GM18909 (cell line): ENCODE data around the gene TACC3.
"Not testable (repeated sequence)": the region's sequence is repeated elsewhere in the genome, so short reads cannot be mapped to it uniquely, and the experiment has no call there.

ENCODE experiments used
- ATAC-seq: cut with Tn5 transposase; IDR thresholded peaks from one replicate; pipeline ENCODE4 v1.9.1; 2021; ENCODE audit warnings: mild to moderate bottlenecking; ENCODE audit not compliant: unreplicated experiment, poor library complexity

The TACC3 gene

DNA sequence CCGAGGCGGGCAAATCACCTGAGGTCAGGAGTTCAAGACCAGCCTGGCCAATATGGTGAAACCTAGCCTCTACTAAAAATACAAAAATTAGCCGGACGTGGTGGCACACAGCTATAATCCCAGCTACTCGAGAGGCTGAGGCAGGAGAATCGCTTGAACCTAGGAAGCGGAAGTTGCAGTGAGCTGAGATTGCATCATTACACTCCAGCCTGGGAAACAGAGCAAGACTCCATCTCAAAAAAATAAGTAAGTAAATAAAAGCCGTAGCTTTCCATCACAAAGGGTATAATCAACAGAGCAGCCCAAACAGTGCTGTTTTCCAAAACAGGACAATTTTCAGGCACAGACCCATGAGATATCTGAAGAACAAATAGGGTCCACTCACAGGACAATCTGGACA is 19.6 kb upstream of the TACC3 start:
- ATAC-seq, result not testable (repeated sequence)

DNA sequence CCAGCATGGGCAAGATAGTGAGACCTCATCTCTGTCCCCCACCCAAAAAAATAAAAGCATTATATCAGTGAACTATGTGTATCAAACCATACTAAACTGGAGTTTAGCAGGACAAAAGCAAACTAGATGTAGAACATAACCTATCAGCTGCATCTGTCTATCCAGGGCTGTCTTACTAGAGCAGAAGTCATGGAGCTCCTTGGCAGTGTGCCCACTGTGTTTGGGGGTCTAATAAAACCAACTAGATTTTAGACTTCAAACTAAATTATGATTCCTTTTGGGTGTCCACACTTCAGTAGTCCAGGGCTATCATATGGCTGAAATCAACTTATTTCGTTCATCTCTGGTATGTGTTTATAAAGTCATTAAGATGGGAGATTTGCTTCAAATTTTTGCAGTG is 17.5 kb upstream of the TACC3 start:
- ATAC-seq, result no peak

DNA sequence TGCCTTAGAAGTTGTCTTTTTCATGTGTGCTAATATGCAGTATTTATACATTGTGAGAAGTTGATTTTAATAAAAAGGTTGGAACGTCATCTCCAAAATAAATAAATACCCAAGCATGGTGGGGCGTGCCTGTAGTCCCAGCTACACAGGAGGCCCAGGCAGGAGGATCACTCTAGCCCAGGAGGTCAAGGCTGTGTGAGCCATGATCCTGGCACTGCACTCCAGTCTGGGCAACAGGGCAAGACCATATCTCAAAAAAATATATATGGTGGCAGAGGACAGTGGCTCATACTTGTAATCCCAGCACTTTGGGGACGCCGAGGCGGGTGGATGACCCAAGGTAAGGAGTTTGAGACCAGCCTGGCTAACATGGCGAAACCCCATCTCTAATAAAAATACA is 15.6 kb upstream of the TACC3 start:
- ATAC-seq, result no peak

DNA sequence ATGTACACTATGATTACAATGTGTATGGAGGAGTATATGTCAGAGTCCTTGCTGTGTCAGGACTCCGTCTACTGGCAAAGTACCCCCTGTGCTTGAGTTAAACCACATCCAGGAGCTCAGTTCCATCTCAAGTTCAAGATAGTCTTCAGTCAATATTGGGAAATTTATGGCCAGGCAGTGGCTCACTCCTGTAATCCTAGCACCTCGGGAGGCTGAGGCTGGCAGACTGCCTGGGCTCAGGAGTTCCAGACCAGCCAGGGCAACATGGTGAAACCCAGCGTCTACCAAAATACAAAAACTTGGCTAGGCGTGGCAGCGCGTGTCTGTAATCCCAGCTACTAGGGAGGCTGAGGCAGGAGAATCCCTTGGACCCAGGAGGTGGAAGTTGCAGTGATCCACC is 15.0 kb upstream of the TACC3 start:
- no peak for ATAC-seq

DNA sequence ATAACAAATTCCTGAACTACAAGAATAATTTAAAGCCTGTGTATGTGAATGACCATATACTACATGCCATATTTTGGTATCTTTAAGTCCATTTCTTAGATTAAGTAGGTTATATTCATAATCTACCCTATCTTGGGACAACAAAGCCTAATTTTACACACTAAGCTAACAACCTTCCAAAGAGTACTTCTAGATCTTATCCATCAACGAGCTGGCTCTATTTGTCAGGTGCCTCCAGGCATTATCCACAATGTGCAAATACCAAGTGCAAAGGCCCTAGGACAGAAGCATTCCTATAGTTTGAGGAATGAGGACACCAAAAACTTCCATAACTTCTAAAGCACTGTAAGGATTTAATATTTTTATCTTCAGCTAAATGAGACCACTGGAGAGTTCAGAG is 12.7 kb upstream of the TACC3 start:
- ATAC-seq, result no peak

DNA sequence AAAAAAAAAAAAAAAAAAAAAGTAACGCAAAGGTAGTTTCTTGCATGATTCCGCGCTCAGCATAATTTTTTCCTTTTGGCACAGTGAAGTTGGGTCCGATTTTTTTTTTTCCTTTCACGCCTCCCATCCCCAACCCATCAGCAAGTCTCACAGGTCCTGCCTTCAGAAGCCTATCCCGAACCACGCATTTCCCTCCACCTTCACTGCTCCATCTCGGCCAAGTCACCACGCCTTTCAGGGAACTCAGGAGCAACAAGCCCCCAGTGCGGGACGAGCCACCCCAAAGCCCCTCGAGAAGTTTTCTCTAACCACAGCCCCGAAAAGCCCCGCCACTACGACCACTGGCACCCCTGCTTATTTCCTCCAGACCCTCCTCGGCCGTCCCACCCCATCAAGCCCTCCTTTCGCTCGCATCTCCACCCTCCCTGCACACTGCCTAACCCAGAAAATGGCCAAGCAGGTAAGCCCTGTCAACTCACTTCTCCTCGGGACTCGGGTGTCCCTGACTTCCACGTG is 10.2 kb upstream of the TACC3 start:
- ATAC-seq, result no peak

DNA sequence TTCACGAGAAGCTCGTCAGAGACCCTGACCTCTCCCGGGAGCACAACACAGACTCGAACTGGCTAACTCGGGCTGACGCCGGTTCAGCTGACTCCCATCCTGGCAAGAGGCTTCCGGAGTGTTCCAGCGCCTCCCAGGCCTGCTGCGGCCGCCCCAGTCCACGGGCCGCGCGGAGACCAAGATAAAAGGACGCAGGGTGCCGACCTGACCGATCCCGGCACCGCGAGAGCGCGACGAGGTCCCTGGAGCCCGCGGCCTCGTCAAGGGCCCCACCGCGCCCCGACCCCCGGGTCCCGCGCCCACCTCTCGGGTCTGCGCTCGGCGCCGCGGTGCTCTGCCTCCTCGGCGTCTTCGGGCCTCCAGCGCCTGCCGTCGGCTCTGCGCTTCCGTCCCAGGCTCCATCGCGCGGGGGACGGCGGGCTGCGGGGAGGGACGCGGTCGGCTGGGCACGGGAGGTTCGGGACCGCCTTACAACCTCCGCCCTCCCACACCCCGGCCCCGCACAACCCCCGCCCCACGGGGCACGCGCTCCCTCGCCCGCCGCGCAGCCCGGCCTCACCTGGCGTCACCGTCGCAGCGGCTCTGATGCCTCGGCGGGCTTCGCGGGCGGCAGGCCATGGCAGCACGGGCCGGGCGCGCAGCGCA is 9.6 kb upstream of the TACC3 start:
- ATAC-seq, result peak; percentile 14

DNA sequence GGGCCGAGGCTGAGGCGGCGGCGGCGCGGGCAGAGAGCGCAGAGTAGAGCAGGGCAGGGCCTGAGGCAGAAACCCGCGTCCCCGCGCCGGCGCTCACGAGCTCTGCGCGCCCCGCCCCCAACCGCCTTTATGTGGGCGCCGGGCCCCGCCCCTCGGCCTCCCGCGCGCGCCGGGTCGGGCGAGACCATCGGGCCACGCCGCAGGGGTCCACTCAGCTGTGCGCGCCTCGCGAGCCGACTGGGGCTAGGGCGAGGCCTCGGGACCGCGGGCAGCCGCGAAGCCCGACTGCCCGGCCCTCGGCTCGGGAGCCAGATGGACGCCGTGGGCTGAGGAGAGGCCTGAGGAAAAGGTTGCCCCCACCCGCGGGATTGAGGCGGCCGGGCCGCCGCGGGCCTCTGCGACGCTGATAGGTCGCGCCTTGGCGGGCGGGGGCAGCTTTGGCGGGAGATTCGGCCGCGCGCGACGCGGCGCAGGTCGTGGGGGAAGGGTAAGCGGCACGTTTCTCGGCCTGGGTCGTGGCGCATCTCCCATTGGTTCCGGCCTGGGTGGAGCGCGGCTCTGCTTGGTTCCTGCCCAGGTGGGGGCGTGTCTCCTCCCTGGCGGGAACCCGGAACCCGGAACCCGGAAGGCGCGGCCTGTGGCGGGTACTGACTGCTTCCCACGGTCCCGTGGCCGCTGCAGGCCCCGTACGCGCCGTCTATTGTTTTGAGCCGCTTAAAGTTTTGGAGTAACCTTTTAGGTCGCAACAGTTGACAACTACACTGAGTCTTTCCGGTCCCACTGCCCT is 8.9 kb upstream of the TACC3 start, which contains the start of gene SLBP:
SLBP (minus strand) TSS at position 104 of the 787 bp plus-strand sequence. CDS start 131 bp downstream, outside the sequence.
- ATAC-seq, result peak; percentile 78

DNA sequence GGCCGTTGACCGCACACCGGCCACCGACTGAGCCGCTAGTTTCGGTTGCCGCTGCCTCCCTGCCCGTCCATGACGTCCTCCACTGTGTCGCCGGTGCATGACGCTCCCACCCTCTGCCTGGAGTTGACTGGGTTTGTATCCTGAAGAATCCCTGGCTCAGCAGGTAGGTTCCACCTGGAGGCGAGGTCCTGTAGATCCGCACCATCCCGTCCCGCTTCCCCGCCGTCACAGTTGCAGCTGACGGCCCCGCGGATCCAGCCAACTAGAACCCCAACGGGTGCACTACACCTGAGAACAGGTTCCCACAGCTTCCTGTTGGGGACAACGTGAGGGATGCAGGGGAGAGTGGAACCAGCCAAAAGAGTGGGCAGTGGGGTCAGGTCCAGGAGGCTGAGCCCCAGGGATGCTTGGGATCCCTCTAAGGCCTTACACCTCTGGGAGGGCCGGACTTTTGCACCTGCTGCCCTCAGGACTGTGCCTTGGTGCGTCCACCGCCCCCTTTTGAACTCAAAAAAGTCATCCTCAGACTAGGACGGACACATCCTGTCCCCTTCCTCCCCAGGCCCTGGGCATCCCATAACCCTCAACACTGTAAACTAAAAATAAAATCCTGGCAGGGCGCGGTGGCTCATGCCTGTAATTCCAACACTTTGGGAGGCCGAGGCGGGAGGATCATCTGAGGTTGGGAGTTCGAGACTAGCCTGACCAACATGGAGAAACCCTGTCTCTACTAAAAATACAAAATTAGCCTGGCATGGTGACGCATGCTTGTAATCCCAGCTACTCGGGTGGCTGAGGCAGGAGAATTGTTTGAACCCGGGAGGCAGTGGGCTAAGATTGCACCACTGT is 8.1 kb upstream of the TACC3 start:
- ATAC-seq, result no peak

DNA sequence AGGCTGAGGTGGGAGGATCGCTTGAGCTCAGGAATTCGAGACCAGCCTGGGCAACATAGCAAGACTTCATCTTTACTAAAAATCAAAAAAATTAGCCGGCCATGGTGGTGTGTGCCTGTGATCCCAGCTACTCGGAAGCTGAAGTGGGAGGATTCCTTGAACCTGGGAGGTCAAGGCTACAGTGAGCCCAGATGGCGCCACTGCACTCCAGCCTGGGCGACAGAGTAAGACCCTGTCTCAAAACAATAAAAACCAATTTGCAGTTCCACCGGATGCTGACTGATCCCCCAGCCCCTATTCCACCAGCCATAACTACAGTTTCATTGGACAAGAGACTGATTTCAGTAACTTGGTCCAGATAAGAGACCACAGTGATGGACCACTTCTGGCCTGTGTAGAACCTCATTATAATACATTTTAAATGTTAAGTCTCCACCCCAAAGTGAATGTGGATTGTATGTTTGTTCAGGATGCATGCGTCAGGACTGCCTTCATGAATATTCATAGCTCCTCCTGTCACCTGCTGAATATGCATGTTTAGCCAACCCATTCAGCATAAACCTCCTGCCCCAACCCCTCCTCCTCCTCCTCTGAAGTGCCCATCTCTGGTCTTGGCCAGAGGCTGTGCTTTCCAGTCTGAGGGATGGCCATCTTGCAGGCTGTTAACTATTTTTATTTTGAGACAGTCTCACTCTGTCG is 6.9 kb upstream of the TACC3 start:
- ATAC-seq, result no peak

DNA sequence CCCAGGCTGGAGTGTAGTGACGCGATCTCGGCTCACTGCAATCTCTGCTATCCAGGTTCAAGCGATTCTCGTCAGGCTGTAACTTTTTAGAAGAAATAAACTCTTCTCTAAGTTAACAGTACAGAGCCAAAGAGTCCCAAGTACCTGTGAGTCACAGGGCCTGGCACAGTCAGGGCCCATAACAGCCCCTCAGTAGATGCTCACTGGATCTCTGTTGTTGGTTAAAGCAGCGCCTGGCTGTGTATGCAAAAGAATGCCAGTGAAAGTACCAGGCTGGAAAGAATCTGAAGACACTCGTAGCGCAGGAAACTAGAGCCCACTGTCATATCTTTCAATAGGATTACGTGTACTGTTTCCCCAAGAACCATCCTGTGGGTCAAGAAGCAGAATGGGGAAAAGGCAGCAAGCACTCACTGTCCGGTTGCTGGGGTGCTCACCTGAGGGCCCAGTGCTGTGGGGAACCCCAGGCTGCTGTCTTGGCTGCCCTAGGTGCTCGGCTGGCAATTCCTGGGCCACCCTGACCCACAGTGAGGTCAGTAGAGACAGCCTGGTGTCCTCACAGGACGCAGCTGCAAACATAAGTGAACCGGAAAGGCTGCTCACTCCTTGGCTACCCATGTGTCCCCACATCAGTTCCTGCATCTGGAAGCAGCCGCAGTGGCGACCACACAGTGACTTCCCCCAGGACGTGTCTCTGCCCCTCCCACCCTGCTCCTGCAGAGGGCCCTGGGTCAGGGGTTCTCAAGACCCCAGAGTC is 6.1 kb upstream of the TACC3 start:
- ATAC-seq, result no peak

DNA sequence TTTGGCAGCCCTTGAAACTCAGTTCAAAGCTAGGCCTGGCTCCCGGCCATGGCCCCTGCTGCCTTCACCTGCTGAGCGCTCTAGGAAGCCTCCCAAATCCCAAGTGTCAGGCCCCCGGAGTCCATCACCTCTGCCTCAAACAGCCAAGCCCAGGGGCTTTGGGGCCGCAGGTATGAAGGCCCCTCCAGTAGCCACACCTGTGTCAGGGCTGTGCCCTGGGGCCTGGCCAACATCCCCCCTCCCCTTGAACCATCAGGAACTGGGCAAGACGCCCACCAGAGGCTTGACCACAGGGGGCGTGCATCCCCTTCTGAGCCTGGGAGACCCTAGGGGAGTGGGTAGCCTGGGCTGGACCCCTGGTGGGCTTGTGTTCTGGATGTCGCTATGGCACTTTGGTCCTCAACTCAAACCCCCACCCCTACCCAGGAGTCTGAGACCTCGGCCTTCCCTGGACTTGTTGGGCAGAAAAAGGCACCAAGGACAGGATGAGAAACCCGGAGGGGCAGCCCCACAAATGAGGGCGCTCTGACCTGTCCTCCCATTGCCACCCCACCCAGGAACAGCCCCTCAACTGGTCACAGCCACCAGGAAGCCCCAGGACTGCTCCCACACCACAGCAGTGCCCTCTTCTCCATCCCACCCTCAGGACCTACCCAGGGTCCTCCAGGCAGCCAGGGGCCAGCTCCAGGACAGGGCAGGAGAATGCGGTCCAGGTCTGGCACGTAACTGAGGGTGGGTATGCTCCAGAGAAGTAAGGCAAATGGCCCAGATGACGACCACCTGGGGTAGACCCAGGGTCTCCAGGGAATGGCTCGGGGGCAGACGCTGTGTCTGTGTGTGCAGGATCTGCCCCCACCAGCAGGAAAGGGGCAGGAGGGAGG is 5.0 kb upstream of the TACC3 start:
- ATAC-seq, result no peak

DNA sequence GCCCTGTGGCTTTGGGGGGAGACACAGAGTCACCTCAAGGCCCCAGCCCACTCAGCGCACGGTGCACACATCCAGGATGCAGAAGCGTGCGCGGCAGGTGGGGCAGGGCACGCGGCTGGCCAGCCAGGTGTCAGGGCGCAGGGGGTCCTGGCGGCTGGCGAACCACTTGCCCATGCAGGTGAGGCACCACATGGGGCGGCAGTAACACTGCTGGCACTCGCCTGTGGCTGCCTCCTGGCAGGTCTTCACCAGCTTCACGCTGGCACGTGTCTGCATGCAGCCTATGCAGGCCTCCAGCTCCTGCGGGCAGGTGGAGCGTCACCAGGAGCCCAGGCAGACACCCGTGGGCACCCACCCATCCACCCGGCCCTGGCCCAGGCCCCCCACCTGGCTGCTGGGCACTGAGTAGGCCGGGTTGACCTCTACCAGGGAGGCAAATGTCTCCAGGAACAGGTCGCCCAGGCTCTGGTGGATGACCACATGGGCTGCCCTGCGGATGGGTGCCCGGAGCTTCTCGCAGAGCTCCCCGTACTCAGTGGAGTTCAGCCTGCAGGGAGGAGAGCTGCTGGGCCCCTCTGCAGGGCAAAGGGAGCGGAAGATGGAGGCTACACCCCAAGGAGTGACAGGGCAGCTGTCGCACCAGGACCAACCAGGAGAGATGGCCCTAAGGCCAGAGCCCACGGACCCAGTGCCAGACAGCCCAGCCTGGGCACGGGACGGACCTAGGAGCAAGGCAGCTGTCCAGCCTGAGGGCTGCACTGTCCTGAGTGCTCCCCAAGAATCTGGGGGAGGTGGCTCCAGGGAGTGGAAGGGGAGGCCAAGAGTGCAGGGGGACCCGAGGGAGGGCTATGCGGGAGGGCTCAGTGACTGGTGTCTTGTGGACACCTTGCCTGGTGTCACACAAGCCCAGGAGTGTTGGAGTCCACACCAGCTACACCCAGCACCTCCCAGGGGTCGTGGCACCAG is 3.9 kb upstream of the TACC3 start:
- ATAC-seq, result no peak

DNA sequence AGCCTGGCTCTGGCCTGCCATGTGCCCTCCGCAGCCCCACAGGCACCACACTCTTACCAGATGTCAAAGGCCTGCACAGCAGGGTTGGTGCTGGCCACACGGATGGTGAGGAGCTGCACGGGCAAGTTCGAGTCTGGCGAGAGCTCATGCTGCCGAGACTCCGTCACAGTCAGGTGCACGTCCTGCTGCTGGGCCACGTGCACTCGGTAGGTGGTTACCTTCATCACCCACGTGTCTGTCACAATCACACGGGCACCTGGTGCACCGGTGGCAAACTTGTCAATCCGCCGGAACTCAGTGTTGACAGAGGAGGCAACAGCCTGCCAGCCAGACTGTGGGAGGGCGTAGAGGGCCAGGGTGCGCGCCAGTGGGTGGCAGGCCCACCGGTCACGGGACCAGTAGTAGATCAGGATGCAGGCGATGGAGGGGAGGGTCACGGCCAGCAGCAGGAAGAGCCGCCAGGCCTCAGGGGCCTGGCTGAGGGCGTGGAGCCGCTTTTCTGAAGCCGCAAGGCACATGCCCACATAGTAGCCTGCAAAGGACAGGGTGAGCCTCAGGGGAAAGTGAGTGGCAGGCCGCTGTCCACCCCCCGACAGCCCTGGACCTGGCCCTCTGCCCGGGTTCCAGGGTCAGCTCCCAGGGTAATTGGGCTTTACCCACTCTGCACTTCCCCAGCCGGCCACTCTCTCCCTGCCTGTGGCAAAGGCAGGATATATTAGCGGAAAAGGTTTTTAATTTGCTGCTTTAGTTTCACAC is 3.0 kb upstream of the TACC3 start:
- ATAC-seq, result no peak

DNA sequence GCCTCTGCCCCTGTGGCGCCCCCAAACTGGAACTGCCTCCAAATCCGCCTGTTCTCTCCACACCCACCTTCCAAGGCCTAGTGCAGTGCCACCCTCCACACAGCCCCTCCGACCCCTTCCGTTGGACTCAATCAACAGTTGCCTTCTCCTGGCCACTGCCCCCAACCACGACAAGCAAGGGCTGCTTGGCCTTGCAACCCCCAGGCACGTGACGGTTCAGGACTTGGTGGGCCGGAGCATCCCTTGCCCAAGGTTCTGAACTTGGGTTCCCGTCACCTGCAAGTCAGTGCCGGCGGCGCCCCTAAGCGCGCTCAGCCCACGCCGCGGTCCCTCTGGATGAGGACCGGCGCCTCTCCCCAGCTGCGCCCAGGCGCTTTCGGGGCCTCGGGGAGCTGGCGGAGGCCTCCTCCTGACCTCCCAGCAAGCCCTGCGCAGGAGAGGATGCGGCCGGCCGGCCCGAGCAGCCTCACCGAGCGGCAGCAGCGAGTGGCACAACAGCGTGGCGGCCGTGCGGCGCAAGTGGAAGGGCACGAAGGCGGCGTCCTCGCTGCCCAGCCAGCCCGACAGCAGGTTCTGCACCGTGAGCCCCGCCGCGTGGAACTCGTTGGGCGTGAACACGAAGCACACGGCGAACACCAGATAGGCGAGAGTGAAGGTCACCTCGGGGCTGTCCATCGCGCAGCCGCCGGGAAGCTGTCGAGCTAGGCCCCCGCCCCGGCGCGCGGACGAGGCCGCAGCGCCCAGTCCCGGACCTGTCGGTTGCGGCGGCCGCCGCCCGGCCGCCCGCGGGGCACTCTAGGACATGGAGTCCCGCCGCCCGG is 948 bp upstream of the TACC3 start:
- peak; percentile 16 for ATAC-seq
